ENCODE measurements around the gene TK2.
"Not testable (repeated sequence)": the region's sequence is repeated elsewhere in the genome, so short reads cannot be mapped to it uniquely, and the experiment has no call there.

Gene TK2

GRCh38 chr16:66549284-66550131, at the start of gene TK2:
TK2 (minus strand) TSS chr16:66550122; CDS start chr16:66550061, 61 bp downstream.
- DNase-seq: peak; percentile 80

- no peak for DNase-seq
Observed at GRCh38 chr16:66598111-66598510, 48.2 kb upstream of the TK2 start.

GRCh38 chr16:66596986-66597848, 47.3 kb upstream of the TK2 start:
- DNase-seq: no peak

- not testable (repeated sequence) for DNase-seq
Observed at GRCh38 chr16:66596559-66596958, 46.6 kb upstream of the TK2 start.

- DNase-seq: no peak
Observed at GRCh38 chr16:66594739-66595138, 44.8 kb upstream of the TK2 start.

- no peak for DNase-seq
Observed at GRCh38 chr16:66592814-66593213, 42.9 kb upstream of the TK2 start.

- DNase-seq: no peak
Observed at GRCh38 chr16:66592241-66592640, 42.3 kb upstream of the TK2 start.

- no peak for DNase-seq
Observed at GRCh38 chr16:66591018-66591417, 41.1 kb upstream of the TK2 start.

GRCh38 chr16:66590322-66590721, 40.4 kb upstream of the TK2 start:
- no peak for DNase-seq

- DNase-seq: no peak
Observed at GRCh38 chr16:66588981-66589713, 39.2 kb upstream of the TK2 start.

- DNase-seq: peak; percentile 17
Observed at GRCh38 chr16:66587881-66588600, 38.1 kb upstream of the TK2 start.

GRCh38 chr16:66585481-66586239, 35.7 kb upstream of the TK2 start:
- DNase-seq: no peak

GRCh38 chr16:66581246-66581952, 31.5 kb upstream of the TK2 start:
- DNase-seq: no peak

GRCh38 chr16:66580605-66581209, 30.8 kb upstream of the TK2 start:
- no peak for DNase-seq

- DNase-seq: no peak
Observed at GRCh38 chr16:66578651-66579531, 29.0 kb upstream of the TK2 start, which contains the start of gene CMTM2. CMTM2 (plus strand) TSS chr16:66579463; CDS start chr16:66579608, 145 bp downstream.

GRCh38 chr16:66576296-66576695, 26.4 kb upstream of the TK2 start:
- no peak for DNase-seq

- DNase-seq: no peak
Observed at GRCh38 chr16:66575060-66575459, 25.1 kb upstream of the TK2 start.

- DNase-seq: no peak
Observed at GRCh38 chr16:66574531-66574930, 24.6 kb upstream of the TK2 start.

GRCh38 chr16:66574081-66574480, 24.2 kb upstream of the TK2 start:
- no peak for DNase-seq
